ENCODE measurements around the gene PIK3R3.

GRCh38 chr1:46058936-46059335 is 73.5 kb downstream of the PIK3R3 start:
- TF ChIP-seq, protein P1, sequence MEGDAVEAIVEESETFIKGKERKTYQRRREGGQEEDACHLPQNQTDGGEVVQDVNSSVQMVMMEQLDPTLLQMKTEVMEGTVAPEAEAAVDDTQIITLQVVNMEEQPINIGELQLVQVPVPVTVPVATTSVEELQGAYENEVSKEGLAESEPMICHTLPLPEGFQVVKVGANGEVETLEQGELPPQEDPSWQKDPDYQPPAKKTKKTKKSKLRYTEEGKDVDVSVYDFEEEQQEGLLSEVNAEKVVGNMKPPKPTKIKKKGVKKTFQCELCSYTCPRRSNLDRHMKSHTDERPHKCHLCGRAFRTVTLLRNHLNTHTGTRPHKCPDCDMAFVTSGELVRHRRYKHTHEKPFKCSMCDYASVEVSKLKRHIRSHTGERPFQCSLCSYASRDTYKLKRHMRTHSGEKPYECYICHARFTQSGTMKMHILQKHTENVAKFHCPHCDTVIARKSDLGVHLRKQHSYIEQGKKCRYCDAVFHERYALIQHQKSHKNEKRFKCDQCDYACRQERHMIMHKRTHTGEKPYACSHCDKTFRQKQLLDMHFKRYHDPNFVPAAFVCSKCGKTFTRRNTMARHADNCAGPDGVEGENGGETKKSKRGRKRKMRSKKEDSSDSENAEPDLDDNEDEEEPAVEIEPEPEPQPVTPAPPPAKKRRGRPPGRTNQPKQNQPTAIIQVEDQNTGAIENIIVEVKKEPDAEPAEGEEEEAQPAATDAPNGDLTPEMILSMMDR (IDR thresholded peaks at IDR 0.05), result no peak
- TF ChIP-seq CREB1 (CRISPR knock-in tag; IDR thresholded peaks at IDR 0.05) (no peak), NR2C2 (CRISPR knock-in tag; IDR thresholded peaks at IDR 0.05) (no peak), ESRRA (CRISPR knock-in tag; IDR thresholded peaks at IDR 0.05; ENCODE audit: borderline replicate concordance) (no peak), ZNF263 (CRISPR knock-in tag; IDR thresholded peaks at IDR 0.05; ENCODE audit: low read depth) (no peak), ZNF121 (CRISPR knock-in tag; IDR thresholded peaks at IDR 0.05) (no peak), TEAD4 (CRISPR knock-in tag; IDR thresholded peaks at IDR 0.05) (no peak), ATF3 (CRISPR knock-in tag; conservative IDR thresholded peaks at IDR 0.05) (no peak), TCF7 (CRISPR knock-in tag; IDR thresholded peaks at IDR 0.05; ENCODE audit: low read depth) (no peak), ZNF317 (CRISPR knock-in tag; IDR thresholded peaks at IDR 0.05; ENCODE audit: borderline replicate concordance, low read depth) (no peak)
- TF ChIP-seq, protein P2, sequence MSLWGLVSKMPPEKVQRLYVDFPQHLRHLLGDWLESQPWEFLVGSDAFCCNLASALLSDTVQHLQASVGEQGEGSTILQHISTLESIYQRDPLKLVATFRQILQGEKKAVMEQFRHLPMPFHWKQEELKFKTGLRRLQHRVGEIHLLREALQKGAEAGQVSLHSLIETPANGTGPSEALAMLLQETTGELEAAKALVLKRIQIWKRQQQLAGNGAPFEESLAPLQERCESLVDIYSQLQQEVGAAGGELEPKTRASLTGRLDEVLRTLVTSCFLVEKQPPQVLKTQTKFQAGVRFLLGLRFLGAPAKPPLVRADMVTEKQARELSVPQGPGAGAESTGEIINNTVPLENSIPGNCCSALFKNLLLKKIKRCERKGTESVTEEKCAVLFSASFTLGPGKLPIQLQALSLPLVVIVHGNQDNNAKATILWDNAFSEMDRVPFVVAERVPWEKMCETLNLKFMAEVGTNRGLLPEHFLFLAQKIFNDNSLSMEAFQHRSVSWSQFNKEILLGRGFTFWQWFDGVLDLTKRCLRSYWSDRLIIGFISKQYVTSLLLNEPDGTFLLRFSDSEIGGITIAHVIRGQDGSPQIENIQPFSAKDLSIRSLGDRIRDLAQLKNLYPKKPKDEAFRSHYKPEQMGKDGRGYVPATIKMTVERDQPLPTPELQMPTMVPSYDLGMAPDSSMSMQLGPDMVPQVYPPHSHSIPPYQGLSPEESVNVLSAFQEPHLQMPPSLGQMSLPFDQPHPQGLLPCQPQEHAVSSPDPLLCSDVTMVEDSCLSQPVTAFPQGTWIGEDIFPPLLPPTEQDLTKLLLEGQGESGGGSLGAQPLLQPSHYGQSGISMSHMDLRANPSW (CRISPR knock-in tag; conservative IDR thresholded peaks at IDR 0.05; ENCODE audit: low read depth), result no peak
- TF ChIP-seq, protein P3, sequence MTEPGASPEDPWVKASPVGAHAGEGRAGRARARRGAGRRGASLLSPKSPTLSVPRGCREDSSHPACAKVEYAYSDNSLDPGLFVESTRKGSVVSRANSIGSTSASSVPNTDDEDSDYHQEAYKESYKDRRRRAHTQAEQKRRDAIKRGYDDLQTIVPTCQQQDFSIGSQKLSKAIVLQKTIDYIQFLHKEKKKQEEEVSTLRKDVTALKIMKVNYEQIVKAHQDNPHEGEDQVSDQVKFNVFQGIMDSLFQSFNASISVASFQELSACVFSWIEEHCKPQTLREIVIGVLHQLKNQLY (CRISPR knock-in tag; IDR thresholded peaks at IDR 0.05), result no peak
- TF ChIP-seq, protein P4, sequence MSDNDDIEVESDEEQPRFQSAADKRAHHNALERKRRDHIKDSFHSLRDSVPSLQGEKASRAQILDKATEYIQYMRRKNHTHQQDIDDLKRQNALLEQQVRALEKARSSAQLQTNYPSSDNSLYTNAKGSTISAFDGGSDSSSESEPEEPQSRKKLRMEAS (CRISPR knock-in tag; IDR thresholded peaks at IDR 0.05), result no peak
- TF ChIP-seq, protein P5, sequence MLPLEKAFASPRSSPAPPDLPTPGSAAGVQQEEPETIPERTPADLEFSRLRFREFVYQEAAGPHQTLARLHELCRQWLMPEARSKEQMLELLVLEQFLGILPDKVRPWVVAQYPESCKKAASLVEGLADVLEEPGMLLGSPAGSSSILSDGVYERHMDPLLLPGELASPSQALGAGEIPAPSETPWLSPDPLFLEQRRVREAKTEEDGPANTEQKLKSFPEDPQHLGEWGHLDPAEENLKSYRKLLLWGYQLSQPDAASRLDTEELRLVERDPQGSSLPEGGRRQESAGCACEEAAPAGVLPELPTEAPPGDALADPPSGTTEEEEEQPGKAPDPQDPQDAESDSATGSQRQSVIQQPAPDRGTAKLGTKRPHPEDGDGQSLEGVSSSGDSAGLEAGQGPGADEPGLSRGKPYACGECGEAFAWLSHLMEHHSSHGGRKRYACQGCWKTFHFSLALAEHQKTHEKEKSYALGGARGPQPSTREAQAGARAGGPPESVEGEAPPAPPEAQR (CRISPR knock-in tag; IDR thresholded peaks at IDR 0.05), result no peak

All from WTC11 (cell line).